GM21526 (cell line): ENCODE data around the gene GPM6B.
"Not testable (repeated sequence)": the region's sequence is repeated elsewhere in the genome, so short reads cannot be mapped to it uniquely, and the experiment has no call there.

Source experiments
- ATAC-seq: cut with Tn5 transposase; IDR thresholded peaks from one replicate; pipeline ENCODE4 v1.9.1; 2021; ENCODE audit warnings: moderate library complexity; ENCODE audit not compliant: unreplicated experiment, low FRiP score

Gene GPM6B

DNA sequence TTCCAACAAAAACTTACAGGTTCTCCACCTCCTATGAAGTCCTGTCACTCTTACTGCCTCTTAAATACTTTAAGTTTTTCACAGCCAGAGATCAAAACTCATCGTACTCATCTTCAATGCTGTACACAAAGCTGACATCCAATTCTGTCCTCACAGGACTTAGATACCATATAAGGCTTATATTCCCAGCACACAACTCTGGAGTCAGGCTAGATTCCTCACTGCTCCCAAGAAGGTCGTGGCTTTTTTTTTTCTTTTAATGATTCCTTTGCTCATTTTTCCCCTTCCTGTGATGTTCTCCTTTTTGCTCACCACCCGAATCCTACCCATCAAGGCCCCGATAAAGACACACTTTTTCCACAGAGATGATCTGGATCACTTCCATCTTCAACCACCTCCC is 83.4 kb downstream of the GPM6B start:
- no peak for ATAC-seq

DNA sequence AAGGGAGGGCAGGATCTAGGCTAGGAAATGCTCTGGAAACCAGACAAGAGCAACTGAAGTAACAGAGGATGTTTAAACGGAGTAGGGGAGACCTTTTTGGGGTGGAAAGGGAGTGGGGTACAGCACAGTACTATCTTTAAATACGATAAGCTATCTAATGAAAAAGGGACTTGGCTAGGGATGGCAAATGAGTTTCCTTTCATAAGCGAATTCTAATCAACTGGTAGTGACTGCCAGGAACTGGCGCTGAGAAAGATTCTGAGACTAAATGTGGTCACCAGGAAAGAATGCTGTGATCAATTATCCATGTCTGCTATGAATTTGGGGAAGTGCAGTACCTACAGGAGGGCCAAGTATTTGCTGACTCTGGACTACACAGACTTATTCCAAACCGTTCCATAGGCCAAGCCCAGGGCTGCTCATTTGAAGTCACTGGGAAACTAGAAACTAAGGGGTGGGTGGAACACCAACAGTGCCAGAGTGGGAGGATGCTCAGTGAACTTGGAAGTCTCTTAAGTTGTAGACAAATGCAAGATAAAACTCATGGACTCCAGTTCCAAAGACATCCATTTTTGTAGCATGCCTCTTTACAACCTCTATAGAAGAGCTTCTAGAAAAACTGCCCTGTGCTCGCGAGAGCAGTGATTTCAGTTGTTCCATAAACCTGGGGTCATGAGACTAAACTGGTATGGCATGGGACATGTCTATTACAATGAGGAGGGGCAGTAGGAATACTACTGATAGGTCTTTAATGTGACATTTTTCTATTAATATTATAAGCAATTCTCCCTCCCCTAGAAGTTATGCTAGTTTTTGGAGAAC is 84.4 kb downstream of the GPM6B start:
- ATAC-seq, result no peak

DNA sequence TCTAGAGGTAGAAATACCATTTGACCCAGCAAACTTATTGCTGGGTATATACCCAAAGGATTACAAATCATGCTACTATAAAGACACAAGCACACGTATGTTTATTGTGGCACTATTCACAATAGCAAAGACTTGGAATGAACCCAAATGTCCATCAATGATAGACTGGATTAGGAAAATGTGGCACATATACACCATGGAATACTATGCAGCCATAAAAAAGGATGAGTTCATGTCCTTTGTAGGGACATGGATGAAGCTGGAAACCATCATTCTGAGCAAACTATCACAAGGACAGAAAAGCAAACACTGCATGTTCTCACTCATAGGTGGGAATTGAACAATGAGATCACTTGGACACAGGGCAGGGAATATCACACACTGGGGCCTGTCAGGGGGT is 86.4 kb downstream of the GPM6B start:
- not testable (repeated sequence) for ATAC-seq

DNA sequence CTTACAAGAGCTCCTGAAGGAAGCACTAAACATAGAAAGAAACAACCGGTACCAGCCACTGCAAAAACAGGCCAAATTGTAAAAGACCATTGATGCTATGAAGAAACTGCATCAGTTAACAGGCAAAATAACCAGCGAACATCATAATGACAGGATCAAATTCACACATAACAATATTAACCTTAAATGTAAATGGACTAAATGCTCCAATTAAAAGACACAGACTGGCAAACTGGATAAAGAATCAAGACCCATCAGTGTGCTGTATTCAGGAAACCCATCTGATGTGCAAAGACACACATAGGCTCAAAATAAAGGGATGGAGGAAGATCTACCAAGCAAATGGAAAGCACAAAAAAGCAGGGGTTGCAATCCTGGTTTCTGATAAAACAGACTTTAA is 90.3 kb downstream of the GPM6B start:
- not testable (repeated sequence) for ATAC-seq

DNA sequence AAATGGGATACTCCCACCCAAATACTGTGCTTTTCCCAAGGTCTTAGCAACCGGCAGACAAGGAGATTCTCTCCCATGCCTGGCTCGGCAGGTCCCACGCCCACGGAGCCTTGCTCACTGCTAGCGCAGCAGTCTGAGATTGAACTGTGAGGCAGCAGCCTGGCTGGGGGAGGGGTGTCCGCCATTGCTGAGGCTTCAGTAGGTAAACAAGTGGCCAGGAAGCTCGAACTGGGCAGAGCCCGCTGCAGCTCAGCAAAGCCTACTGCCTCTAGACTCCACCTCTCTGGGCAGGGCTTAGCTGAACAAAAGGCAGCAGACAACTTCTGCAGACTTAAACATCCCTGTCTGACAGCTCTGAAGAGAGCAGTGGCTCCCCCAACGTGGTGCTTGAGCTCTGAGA is 92.0 kb downstream of the GPM6B start:
- not testable (repeated sequence) for ATAC-seq

GRCh38 chrX:13721819-13722519 is 94.9 kb downstream of the GPM6B start:
- no peak for ATAC-seq

GRCh38 chrX:13721371-13721770 is 95.5 kb downstream of the GPM6B start:
- no peak for ATAC-seq
